GM12874 (cell line): ENCODE measurements around the gene ABI3BP.

Experiments
- CTCF ChIP-seq: IDR thresholded peaks from 2 replicates; pipeline ENCODE4 v1.5.1; 2011; ENCODE audit warnings: low read depth, mild to moderate bottlenecking, control low read depth, low read length, moderate library complexity; ENCODE audit not compliant: insufficient read depth

ABI3BP gene

GRCh38 chr3:100912571-100912970, 80.7 kb downstream of the ABI3BP start:
- TF ChIP-seq CTCF: no peak

- no peak for TF ChIP-seq CTCF
These were observed 81.3 kb downstream of the ABI3BP start for GRCh38 chr3:100911956-100912355.

- TF ChIP-seq CTCF: no peak
These were observed 82.2 kb downstream of the ABI3BP start for GRCh38 chr3:100910986-100911385.

- TF ChIP-seq CTCF: no peak
These were observed 90.6 kb downstream of the ABI3BP start for GRCh38 chr3:100902572-100902971.

- TF ChIP-seq CTCF: no peak
These were observed 92.4 kb downstream of the ABI3BP start for GRCh38 chr3:100900671-100901335.

GRCh38 chr3:100899440-100900091, 93.7 kb downstream of the ABI3BP start:
- no peak for TF ChIP-seq CTCF

GRCh38 chr3:100898681-100899080, 94.5 kb downstream of the ABI3BP start:
- no peak for TF ChIP-seq CTCF
